HG03045 (cell line): ENCODE results near the gene LSR.
"Not testable (repeated sequence)": the region's sequence is repeated elsewhere in the genome, so short reads cannot be mapped to it uniquely, and the experiment has no call there.

Experiments
- ATAC-seq: cut with Tn5 transposase; IDR thresholded peaks from one replicate; pipeline ENCODE4 v1.9.1; 2021; ENCODE audit warnings: mild to moderate bottlenecking, moderate library complexity; ENCODE audit not compliant: unreplicated experiment

The LSR gene

GRCh38 chr19:35284153-35285094 is 35.6 kb downstream of the LSR start:
- ATAC-seq = no peak

- no peak for ATAC-seq
These were observed 36.3 kb downstream of the LSR start for GRCh38 chr19:35285095-35285449.

GRCh38 chr19:35285465-35285864 is 36.7 kb downstream of the LSR start:
- ATAC-seq = not testable (repeated sequence)

GRCh38 chr19:35286101-35286500 is 37.3 kb downstream of the LSR start:
- not testable (repeated sequence) for ATAC-seq

- ATAC-seq = no peak
These were observed 38.9 kb downstream of the LSR start for GRCh38 chr19:35287713-35288112.

GRCh38 chr19:35288331-35288730 is 39.5 kb downstream of the LSR start:
- ATAC-seq = no peak

GRCh38 chr19:35288906-35289305 is 40.1 kb downstream of the LSR start:
- ATAC-seq = no peak

- ATAC-seq = no peak
These were observed 41.8 kb downstream of the LSR start for GRCh38 chr19:35290381-35291127.

GRCh38 chr19:35291259-35291658 is 42.5 kb downstream of the LSR start:
- ATAC-seq = no peak

GRCh38 chr19:35291916-35292315 is 43.1 kb downstream of the LSR start, which contains the start of gene MAG:
Gene MAG, plus strand, starts transcription at chr19:35292161. Its CDS starts 3,248 bp downstream, at chr19:35295409.
- ATAC-seq = no peak

GRCh38 chr19:35292421-35293362 is 43.9 kb downstream of the LSR start:
- no peak for ATAC-seq

- ATAC-seq = no peak
These were observed 44.5 kb downstream of the LSR start for GRCh38 chr19:35293363-35293739.

- no peak for ATAC-seq
These were observed 45.0 kb downstream of the LSR start for GRCh38 chr19:35293808-35294207.

- no peak for ATAC-seq
These were observed 45.5 kb downstream of the LSR start for GRCh38 chr19:35294328-35294727.

- no peak for ATAC-seq
These were observed 46.3 kb downstream of the LSR start for GRCh38 chr19:35294859-35295791.

GRCh38 chr19:35295792-35296462 is 47.1 kb downstream of the LSR start:
- no peak for ATAC-seq

- no peak for ATAC-seq
These were observed 48.1 kb downstream of the LSR start for GRCh38 chr19:35296644-35297514.

GRCh38 chr19:35297515-35297848 is 48.7 kb downstream of the LSR start:
- no peak for ATAC-seq
